Measurements from ENCODE around the gene RBP3. TPM values are rescaled to one million over a fixed set of nuclear protein-coding genes. Genes with fewer than 3 reads are reported as not detected.

The RBP3 gene
- total RNA-seq, 1 donor from 2014 or later: not detected

DNA sequence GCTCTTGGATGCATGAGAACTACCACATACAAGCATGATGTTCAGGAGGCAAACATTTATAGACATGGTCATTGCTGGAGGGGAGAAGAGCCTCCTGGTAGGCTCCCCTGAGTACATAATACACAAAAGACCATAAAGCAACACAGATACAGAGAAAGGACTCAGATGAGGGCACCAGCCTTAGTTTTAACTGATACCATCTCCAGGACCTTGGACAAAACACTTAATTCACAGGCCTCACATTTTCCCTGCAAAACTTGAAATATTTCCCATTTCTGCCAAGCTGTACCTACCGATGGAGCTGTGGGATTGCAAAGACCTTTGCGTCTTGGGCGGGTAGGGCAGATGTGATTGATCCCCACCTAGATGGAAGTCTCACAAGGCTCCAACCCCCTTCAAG lies 52.6 kb downstream of the RBP3 start:
- no peak for DNase-seq (ENCODE audit: low spot score)

DNA sequence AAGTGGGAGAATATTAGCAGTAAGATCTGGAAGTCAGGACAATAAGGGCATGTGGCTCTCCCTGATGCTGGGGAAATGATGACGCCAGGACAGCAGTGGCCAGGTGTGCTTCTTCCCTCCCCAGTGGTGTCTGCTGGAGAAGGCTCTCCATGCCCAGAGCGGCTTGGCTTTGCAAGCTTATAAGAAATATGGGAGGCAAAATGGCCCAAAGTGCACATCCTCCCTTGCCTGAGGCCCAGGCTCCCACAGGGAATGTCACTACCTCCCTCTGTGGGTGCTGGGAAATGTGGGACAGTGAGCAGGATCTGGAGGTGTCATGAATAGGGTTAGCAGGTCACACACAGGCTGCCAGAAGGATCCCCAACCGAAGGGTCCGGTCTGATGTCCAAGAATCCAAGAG lies 53.0 kb downstream of the RBP3 start:
- no peak for DNase-seq (ENCODE audit: low spot score)

DNA sequence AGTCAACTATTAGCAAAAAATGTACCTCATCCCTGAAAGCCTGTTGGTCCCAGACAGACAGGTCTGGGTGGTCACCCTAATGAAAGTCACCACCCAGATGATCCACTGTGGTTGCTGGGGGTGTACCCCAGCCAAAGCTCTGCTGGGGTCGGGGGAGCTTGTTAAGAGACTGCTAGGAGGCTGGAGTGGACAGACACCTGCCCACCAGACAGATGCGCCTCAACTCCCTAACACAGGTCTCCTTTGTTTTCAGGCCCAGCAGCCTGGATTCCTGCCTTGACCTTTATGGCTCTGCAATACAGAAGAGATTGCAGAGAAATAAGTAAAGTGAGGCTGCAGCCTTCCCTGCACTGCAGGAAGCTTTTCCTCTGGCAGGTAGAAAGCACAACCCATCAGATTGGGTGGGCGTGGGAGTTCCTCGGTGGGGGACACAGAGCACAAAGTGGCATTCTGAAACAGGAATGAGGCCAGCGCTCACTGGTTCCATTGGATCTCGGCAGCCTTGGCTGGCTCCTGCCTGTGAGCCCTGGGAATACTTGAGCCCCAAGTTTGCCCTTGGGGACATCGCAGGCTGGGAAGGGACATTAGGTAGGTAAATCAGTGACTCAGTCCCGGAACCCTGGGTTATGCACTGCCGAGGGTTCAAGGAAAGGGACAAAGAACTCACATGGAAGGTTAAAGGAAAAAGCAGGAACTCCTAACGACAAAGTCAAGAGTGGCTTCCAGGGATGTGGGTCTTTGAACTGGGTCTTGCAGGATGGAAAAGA lies 53.9 kb downstream of the RBP3 start:
- peak; percentile 35 for DNase-seq (ENCODE audit: low spot score)

DNA sequence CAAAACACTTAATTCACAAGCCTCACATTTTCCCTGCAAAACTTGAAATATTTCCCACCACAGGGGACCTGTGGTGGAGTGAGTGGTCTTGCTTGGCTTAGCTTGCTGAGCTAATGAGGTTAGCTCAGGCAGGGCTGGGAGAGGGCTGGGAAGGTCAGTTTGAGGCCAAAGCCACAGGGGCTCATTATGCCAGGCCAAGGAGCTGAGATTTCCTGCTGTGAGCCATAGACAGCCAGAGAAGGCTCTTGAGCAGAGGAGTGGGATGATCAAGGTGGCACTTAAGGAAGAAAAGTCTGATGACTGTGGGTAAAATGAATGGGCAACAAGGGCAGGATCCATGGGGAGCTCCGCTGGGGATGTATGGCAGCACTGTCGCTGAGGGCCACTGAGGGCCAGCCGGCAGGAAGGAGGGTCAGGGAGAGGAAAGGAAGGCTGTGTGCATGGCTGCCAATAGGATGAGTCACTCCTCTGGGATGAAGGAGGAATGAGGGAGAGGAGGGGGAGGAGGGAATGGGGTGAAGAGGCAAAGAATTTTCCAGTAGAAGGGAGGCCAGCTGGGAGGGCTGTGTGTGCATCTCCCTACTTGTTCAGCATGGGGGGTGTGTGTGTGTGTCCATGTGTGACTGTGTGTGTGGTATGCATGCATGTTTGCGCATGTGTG lies 54.6 kb downstream of the RBP3 start:
- peak; percentile 73 for DNase-seq (ENCODE audit: low spot score)

DNA sequence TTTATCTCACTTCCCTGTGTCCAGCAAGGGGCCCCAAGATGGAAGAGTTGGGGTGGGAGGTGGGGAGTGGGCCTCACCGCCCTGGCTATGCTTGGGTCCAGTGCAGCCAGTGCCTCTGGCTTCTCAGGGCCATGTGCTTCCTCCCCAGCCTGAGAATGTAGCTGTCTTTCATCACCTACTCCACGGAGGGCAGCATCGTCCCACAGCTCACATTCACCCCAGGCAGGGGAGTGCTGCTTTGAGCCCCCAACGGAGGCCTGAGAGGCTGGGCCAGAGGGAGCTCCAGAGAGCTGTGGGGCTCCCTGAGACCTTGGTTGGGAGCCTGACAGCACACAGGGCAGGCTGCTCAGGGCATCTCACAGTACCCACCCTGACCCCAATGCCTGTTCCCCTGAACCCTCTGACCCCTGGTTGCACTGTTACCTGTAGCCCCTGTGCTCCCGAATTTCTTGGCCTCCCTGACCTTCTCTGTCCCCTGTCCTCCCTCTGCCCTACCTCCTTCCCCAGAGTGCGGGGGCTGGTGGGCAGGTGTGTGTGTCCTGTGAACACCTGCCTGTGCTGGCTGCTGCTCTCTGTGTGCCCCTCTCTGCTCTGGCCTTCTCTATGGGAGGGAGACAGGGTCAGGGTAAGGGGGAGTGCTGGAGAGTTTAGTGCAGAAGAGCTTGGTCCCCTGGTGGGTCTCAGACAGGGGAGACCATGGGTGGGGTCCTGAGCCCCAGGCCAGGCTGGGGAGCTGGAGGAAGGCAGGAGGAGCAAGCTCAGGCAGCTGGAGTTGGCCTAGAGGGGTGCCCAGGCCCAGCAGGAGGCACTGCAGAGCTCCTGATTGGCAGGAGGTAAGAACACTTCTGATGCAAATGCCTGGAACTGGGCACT lies 55.5 kb downstream of the RBP3 start:
- peak; percentile 42 for DNase-seq (ENCODE audit: low spot score)

DNA sequence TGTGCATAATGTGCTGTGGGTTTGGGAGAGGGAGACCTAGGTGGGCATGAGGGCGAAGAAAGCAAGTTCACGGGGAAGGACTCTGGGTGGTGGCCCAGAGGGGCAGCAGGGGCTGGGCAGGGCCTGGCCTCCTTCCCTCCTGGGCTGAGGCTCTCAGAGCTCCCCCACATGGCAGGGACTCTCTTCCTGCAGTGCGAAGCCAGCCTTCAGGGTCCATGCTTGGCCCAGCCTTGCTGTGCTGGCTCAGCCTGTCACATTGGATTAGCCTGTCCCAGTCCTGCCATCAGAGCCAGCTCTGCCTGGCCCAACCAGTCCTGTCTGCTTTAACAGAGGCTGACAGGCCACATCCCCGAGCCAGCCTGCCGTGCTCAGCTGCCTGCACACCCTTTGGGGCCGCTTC lies 56.3 kb downstream of the RBP3 start:
- DNase-seq (ENCODE audit: low spot score): peak; percentile 46

GRCh38 chr10:47404937-47405336 lies 56.8 kb downstream of the RBP3 start:
- no peak for DNase-seq (ENCODE audit: low spot score)

DNA sequence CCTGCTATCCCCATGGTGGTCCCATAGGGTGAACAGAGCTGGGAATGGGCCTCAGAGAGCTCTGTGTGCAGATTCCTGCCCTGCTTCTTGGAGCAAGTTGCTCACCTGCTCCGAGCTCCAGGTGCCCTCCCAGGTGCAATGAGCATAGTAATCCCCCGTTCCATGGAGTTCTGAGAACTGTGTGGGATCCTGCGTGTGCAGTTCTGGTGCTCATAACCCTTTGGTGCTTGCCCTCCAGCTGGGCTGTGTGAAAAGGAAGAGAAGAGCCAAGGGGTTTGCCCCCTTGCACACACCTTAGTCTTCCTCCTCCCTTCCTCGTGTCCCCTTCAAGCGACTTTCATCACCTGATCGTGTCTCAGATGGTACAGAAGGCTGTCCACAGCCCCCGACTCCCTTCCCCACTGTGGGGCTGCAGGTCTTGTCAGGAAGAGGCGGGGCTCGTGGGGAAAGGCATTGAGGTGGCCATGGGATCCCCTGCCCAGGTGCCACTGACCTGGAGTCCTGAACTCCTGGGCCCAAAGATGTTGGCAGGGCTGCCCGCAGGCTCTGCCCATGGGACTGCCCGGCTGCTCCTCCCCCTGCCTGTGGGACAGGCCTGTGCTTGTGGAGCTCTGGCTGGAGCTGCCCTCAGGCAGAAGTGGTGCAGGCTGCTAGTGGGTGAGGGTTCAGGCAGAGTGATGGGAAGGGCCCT lies 57.8 kb downstream of the RBP3 start:
- peak; percentile 65 for DNase-seq (ENCODE audit: low spot score)

GRCh38 chr10:47406548-47406869 lies 58.3 kb downstream of the RBP3 start:
- DNase-seq (ENCODE audit: low spot score): no peak

DNA sequence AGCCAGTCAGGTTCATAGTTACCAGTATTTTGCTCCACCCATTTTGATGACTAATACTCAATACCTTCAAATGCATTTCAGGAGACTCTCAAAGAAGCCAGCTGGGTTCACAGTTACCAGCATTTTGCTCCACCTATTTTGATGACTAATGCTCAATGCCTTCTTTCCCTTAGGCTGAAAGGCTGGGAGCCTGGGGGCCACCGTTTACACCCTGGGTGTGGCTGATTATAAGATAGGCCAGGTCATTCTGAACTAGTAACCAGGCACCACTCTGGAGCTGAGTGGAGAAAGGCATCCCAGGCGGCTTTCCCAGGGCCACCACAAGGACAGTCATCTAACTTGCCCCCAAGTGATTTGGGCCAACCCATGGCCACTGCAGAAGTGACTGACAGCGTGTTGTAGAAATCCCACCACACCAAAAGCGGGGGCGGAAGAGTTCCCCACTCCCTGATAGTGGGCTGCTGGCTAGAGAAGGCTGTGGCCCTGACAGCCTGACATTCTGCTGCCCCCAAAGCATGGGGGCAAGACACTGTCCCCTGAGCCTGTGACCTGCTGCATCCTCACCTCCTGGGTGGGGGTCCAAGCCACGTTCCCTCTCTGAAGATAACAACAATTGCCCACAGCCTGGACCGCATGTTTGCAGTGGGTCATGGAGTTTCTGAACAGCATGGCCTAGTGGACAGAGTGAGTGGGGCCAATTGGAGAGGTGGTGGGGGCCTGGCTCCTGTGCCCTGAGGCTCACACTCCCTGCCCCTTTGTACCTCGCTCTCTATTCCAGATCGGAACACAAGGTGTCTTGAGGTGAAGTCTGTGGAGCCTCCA lies 58.9 kb downstream of the RBP3 start:
- DNase-seq (ENCODE audit: low spot score): peak; percentile 83

Other genes starting within 250 kb of the RBP3 start
- gene GDF10, start 48.2 kb upstream of the RBP3 start, total RNA-seq: 1.5 TPM
- gene GDF2, start 25.9 kb upstream of the RBP3 start, total RNA-seq: not detected
- 1.8 TPM for gene ZNF488, start 35.9 kb downstream of the RBP3 start, total RNA-seq
- gene ANXA8, start 135.8 kb downstream of the RBP3 start, total RNA-seq: 137 TPM
- gene FAM25G, start 143.3 kb downstream of the RBP3 start, total RNA-seq: not detected
- gene AGAP9, start 175.3 kb downstream of the RBP3 start, total RNA-seq: 23.5 TPM

Data from ureter (tissue), 1 donor.